Measurements from ENCODE around the gene FNDC8. TPM values are rescaled to one million over a fixed set of nuclear protein-coding genes. Genes with fewer than 3 reads are reported as not detected.
A peak's percentile ranks its signal among the peaks of the same experiment; 100 is the strongest.

Gene FNDC8
- polyA plus RNA-seq, 2 of the 4 experiments (the other 2 are of a cell fraction) = not detected

GRCh38 chr17:35174835-35175334 is 53.5 kb downstream of the FNDC8 start:
- Histone ChIP-seq H3K9me3 (no peaks in the 10 kb centered on the region), H3K27ac (no peak overlapping the region), H3K4me2 (no peak overlapping the region), H3K4me1 (peaks cover 6% of the 10 kb centered on the region; the same call in 2 of the 3 replicates), H3K4me3 (no peak overlapping the region)
- 67% methylated on average over 2 of the region's 2 CpGs for WGBS (ENCODE audit: missing lambda C conversion rate)
- TF ChIP-seq SREBF2 (IDR thresholded peaks at IDR 0.05) (no peak), TFCP2L1 (CRISPR knock-in tag; IDR thresholded peaks at IDR 0.05) (no peak), RAD21 (conservative IDR thresholded peaks at IDR 0.05 in 1 of 2, IDR thresholded peaks at IDR 0.05 in 1 of 2) (no peak), HOXB5 (CRISPR knock-in tag; IDR thresholded peaks at IDR 0.05) (no peak)
- ChIA-PET CTCF (interaction anchor here (0.6 to 13.9 kb wide), 5 partner anchors 9 to 363 kb away, joined by 3 to 308 read pairs (median 3); partner anchors contain the start of gene SLFN12L), POLR2A (no interaction called here)
- DNase-seq (ENCODE audit: low read depth in 1 of 2, low spot score in 1 of 2) = no peak
- no peak; a peak in 1 of 6 replicates for ATAC-seq
- no peak for FAIRE-seq

GRCh38 chr17:35175638-35176415 is 54.4 kb downstream of the FNDC8 start:
- Histone ChIP-seq H3K4me2 (no peak overlapping the region), H3K4me1 (peaks cover 6% of the 10 kb centered on the region; the same call in 2 of the 3 replicates), H3K4me3 (no peak overlapping the region), H3K9me3 (no peaks in the 10 kb centered on the region), H3K27ac (no peak overlapping the region)
- WGBS (ENCODE audit: missing lambda C conversion rate) = 53% methylated on average over 9 of the region's 9 CpGs
- POLR2A ChIA-PET = interaction anchor here (0.6 kb wide), 1 partner anchor 111 kb away, joined by 3 read pairs; no protein-coding TSS in a partner anchor
- CTCF ChIA-PET = interaction anchor here (1.1 to 13.9 kb wide), 5 partner anchors 8 to 756 kb away, joined by 3 to 308 read pairs (median 3); partner anchors contain the start of gene SLFN12L
- no peak for DNase-seq (ENCODE audit: low read depth in 1 of 2, low spot score in 1 of 2)
- TF ChIP-seq TP53 (CRISPR knock-in tag; IDR thresholded peaks at IDR 0.05) = no peak
- TF ChIP-seq, protein P1, sequence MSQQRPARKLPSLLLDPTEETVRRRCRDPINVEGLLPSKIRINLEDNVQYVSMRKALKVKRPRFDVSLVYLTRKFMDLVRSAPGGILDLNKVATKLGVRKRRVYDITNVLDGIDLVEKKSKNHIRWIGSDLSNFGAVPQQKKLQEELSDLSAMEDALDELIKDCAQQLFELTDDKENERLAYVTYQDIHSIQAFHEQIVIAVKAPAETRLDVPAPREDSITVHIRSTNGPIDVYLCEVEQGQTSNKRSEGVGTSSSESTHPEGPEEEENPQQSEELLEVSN (IDR thresholded peaks at IDR 0.05; ENCODE audit: borderline replicate concordance, low read depth) = no peak
- no peak for TF ChIP-seq MAX (IDR thresholded peaks at IDR 0.05)
- TF ChIP-seq CEBPB (IDR thresholded peaks at IDR 0.05) = no peak
- TF ChIP-seq RARB (CRISPR knock-in tag; IDR thresholded peaks at IDR 0.05) = no peak
- TF ChIP-seq POLR2AphosphoS2 (conservative IDR thresholded peaks at IDR 0.05; ENCODE audit: low read length) = no peak
- no peak for TF ChIP-seq ZNF302 (CRISPR knock-in tag; IDR thresholded peaks at IDR 0.05)
- ATAC-seq = no peak
- FAIRE-seq = no peak

DNA sequence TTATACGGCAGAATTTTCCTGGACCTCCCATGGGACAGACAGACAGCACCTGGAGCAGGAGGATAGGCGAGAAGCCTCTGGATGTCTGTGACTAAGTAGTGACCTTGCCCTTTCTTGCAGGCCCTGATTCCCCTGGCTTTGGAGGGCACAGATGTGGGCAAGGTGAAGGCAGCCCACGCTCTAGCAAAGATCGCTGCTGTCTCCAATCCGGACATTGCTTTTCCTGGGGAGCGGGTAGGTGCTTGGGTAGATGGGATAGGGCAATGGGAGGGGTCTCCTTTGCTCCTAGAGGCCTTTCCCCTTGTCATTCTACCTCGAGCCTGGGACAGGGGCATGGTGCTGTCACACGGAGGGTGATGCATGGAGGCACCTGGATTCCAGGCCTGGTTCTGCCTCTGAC is 55.5 kb downstream of the FNDC8 start:
- ATAC-seq (0 out of 6 replicates have a peak, but pooled peaks of 1 of the 2 experiments have one; percentile 31), FAIRE-seq (no peak), DNase-seq (ENCODE audit: low read depth in 1 of 2, low spot score in 1 of 2) (no peak)
- no peak overlapping the region for H3K4me2 ChIP-seq
- H3K9me3 ChIP-seq = no peaks in the 10 kb centered on the region
- peaks cover under 1% of the 10 kb centered on the region; the same call in 2 of the 3 replicates for H3K4me1 ChIP-seq
- H3K4me3 ChIP-seq = no peak overlapping the region
- ChIA-PET POLR2A (no interaction called here), CTCF (interaction anchor here (1.4 to 2.2 kb wide), 2 partner anchors 357 to 570 kb away, joined by 4 to 8 read pairs; no protein-coding TSS in a partner anchor)
- 53% methylated on average over 8 of the region's 8 CpGs for WGBS (ENCODE audit: missing lambda C conversion rate)
- TF ChIP-seq CHD4 (IDR thresholded peaks at IDR 0.05; ENCODE audit: borderline replicate concordance) (no peak), RFX5 (IDR thresholded peaks at IDR 0.05) (no peak), RAD21 (conservative IDR thresholded peaks at IDR 0.05 in 1 of 2, IDR thresholded peaks at IDR 0.05 in 1 of 2) (no peak), EHF (CRISPR knock-in tag; IDR thresholded peaks at IDR 0.05) (no peak), PBX3 (IDR thresholded peaks at IDR 0.05) (no peak), HEYL (CRISPR knock-in tag; IDR thresholded peaks at IDR 0.05) (no peak), CEBPB (IDR thresholded peaks at IDR 0.05) (no peak), PHF8 (IDR thresholded peaks at IDR 0.05; ENCODE audit: borderline replicate concordance, low read depth) (no peak), ZC3H11A (IDR thresholded peaks at IDR 0.05) (no peak), RCOR1 (IDR thresholded peaks at IDR 0.05; ENCODE audit: low read depth, low read length) (no peak), ZSCAN20 (CRISPR knock-in tag; IDR thresholded peaks at IDR 0.05) (no peak), ZFP36 (IDR thresholded peaks at IDR 0.05; ENCODE audit: borderline replicate concordance, partially characterized antibody) (no peak), HMGXB4 (CRISPR knock-in tag; IDR thresholded peaks at IDR 0.05; ENCODE audit: borderline replicate concordance) (no peak), JUN (IDR thresholded peaks at IDR 0.05) (no peak), HES2 (IDR thresholded peaks at IDR 0.05) (no peak), TP53 (CRISPR knock-in tag; IDR thresholded peaks at IDR 0.05) (no peak), FOXS1 (CRISPR knock-in tag; IDR thresholded peaks at IDR 0.05) (no peak)
- TF ChIP-seq, protein P2, sequence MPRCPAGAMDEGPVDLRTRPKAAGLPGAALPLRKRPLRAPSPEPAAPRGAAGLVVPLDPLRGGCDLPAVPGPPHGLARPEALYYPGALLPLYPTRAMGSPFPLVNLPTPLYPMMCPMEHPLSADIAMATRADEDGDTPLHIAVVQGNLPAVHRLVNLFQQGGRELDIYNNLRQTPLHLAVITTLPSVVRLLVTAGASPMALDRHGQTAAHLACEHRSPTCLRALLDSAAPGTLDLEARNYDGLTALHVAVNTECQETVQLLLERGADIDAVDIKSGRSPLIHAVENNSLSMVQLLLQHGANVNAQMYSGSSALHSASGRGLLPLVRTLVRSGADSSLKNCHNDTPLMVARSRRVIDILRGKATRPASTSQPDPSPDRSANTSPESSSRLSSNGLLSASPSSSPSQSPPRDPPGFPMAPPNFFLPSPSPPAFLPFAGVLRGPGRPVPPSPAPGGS (IDR thresholded peaks at IDR 0.05) = no peak
- no peak overlapping the region for H3K27ac ChIP-seq

All from A549 (cell line).